Activated T-cell treated with anti-CD3 and anti-CD28 coated beads, Interleukin-2, amount 50 U/mL, for 48 hours (primary cell): ENCODE measurements around the gene RGS2.
A peak's percentile ranks its signal among the peaks of the same experiment; 100 is the strongest.

Source experiments
- DNase-seq, 2 experiments: peaks; one replicate each; pipeline ENCODE4 v3.0.0-alpha.2; 2020

Gene RGS2

DNA sequence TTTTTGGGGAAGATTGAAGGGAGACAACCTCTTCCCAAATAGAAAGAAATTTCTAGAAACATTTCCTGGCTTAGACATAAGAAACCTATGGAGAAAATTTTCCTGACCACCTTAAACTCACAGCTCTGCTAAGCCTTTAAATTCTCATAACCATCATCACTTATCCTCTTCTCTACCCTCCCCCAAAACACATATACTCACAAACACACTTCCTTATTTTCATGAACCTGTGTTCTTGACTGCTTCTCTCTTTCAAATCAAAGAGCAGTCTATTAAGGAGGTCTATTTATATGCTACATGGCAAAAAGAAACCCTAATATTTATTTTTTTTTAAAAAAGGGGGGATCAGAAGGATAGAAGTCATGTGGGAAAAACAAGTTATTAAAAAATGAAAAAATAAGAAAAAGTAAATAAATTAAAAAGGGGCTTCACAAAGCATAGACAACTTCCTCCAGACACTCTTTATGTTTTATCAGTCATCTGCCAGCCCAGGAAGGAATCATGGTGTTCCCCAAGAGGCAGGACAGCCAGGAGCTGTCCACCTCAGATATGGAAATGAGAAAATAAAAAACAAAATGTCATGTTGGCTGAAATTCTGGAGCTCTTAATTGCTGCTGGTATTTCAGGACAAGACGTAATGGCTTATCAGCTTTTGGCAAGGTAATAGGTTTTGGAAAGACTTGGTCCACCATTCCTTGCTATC lies 12.8 kb upstream of the RGS2 start:
- DNase-seq: no peak

DNA sequence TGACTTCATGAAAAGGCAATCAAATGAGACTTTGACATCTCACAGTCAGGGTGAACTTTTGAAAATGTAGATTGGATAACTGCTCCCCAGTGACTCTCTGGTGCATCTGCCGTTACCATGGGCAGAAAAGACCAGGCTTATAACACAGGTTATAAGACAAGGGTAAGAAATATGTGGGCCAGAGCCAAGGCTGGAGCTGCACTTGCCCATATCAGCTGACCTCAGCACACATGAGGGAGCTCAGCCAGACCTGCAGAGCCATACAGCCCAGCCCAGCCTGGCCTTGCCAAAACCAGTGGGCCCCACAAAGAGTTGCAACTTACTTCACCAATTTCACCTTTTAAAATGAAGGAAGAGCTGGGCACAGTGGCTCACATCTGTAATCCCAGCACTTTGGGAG lies 11.7 kb upstream of the RGS2 start:
- DNase-seq: no peak

DNA sequence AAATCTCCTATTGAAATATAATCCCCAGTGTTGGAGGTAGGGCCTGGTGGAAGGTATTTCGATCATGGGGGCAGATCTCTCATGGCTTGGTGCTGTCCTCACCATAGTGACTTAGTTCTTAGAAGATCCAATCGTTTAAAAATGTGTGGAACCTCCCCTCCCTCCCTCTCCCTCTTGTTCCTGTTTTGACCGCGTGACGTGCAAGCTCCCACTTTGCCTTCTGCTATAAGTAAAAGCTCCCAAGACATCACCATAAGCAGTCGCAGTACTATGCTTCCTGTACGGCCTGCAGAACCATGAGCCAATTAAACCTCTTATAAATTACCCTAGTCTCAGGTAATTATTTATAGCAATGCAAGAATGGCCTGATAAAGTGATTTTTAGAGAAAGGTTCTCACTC lies 10.9 kb upstream of the RGS2 start:
- no peak for DNase-seq

DNA sequence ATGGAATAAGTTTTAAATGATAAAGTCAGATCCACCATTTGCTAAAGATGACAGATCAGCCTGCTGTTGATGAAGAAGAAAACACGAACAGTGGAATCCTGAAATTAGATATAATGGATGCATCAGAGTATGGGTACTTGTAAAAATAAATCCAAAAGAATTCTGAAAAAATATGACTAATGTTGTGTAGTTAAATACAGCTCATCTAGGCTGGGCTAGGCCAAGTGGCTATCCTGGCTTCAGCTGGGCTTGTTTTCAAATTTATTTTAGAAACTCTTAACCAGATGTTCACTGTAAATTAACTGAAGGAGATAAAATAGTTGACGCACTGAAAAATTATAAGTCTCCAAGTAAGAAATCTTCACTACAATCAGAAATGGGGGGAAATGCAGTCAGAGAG lies 7.4 kb upstream of the RGS2 start:
- no peak for DNase-seq

DNA sequence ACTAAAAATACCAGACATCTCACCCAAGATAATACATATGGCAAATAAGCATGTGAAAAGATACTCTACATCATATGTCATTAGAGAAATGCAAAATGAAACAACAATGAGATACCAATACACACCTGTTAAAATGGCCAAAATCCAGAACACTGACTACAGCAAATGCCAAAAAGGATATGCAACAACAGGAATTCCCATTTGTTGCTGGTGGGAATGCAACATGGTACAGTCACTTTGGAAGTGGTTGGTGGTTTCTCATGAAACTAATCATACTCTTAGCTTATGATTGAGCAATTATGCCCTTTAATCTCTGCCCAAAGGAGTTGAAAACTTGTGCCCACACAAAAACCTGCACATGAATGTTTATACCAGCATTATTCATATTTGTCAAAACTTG lies 6.4 kb upstream of the RGS2 start:
- no peak for DNase-seq

DNA sequence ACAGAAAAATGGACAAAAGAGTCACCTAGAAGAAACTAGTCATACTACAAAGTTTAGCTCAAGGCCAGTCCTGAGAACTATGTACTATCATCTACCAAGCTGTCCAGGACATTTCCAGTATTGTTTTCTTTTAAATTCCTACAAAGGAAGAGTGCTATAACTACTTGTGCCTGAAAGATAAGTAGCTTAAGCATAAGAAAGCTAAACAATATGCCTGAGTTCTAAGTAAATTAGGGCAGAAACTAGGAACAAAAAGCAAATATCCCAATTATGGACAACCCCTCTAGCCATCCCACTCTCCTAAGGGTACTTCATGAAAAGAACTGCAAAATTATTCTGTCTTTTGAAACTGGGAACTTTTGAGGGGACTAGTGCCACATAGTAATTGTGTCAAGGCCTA lies 5.3 kb upstream of the RGS2 start:
- no peak for DNase-seq

DNA sequence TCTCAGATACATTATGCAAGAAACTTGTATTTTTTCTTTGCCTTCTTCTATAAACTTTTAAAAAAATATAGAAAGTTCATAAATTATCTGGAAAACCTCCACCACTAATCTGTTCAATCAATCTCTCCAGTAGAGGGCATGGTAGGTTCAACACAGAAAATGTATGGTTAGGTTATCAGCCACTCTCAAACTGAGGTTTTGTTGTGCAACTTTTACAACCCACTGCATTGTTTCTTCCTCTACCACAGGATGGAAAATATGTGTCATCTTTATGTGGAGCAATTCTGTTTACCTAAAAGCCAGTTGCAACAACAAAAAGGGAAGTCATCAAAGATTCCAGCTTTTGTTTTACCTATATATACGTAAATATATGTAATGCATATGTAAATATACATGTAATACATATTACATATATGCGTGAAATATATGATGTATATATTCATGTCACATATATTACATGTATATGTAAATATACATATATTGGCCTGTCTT lies 3.0 kb upstream of the RGS2 start:
- DNase-seq: no peak

DNA sequence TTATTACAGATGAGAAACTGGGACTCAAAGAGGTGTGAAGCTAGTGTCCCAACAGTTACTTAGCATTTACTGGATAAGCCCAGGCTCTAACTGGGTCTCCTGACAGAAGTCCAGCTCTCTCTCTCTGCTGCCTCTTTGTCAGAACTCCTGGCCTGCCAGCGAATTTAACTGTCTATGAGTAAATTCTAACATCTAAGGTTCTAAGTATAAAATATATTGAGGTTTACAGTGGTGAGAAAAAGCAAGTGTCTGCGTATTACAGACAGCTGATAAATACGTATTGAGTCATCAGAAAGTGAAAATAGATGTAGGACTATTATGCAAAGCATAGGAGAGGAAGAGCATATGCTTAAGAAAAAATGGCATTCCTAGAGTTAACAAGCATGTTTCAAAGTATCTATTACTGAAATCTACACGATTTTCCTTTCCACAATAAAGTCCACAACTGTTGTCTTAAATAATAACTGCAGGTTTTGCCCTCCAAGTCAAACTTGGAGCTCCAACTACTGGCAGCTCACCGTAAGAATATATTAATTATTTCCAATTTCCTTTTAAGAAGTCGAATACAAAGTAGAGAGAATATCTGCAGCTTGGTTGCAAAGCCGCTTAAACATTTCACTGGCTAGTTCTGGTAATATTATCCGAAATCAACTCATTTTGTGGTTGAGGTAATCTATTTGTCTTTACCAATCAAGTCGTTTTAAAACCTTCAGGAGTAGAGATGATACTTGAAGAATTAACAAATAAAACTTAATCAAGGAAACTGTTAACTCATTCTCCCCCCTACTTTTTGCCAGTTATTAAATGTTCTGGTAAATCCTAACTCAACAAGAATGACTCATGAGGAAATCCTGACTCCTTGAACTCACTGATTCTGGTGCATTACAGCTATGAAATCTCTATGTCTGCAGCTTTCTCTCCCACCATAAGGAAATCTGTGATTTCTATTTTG lies 1.4 kb upstream of the RGS2 start:
- peak; percentile 25 to 35 for DNase-seq

DNA sequence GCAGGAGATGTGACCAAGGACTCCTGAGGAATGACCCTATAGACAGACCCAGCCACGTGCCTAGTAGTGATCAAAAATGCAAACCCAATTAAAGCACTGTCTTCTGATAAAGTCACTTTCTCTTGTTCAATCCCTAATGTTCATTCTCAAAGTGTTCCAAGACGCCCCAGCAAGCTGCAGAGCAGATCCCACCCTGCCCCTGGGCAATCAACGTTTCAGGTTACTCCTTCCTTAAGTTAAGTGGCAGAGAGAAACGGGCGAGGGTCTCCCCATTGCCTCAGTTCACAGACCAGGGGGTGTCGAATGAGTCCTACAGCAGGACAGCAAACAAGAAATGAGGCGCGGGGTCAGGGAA lies 699 bp upstream of the RGS2 start:
- DNase-seq: no peak

DNA sequence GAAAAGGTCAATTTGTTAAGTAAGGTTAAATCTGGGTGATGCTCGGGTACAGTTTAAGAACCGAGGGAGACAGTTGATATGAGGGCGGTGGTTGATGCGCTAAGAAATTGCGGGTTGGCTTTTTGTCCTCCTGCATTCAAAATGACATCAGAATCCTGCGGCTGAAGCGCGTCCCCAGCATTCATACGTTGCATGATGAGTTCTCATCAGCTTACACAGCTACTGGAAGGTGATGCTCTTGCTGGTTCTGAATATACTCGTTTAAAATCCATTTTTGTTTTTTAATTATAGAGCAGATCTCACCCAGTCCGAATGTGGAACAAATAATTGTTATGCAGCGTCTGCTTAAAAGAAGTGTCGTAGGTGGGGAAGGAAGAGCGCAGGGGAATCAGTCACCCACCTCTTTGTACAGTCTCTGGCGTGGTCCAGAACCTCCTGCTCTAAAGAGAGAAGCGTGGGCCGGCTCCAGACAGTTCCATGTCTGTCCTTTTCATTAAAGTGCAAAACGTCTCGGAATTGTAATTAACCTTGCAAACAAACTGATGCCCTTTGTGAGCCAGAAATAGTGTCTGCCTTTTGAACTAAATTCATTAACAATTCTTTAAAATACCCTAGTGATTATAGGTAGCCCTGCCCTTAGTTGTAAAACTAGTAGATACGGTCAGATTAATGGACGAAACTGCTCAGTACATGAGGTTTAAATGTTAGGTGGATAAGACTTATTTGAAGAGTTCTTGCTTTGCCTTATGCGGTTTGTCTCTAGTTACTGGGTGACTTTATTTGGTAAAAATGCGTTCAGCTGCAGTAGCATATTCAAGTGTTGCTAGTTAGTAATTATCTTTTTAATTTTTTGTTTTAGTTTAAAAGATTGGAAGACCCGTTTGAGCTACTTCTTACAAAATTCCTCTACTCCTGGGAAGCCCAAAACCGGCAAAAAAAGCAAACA lies 741 bp downstream of the RGS2 start:
- DNase-seq: peak in 1 of 2 experiments; percentile 70

DNA sequence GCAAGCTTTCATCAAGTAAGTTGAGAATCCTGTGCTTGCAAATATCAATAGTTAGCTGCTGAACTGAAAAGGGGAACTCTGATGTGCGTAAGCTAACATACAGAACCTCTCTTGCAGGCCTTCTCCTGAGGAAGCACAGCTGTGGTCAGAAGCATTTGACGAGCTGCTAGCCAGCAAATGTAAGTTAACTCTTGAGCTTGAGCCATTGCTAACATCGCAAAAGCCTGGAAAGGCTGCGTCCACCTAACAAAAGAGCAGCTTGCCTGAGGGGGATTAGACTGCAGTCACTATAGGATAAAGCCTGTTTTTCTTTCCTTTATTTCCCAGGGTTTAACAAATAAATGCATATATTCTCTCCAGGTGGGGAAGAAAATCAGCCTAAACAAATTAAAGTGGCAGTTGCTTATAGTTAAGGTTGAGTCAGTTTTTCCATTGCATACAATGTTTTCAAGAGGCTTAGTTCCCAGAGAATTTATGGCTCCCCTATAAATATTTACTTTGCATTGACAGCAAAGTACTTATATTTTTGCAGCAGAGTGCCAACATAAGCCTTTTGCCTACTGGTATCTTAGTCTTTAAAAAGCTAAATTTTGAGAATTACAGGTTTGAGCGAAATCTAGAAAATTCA lies 1.5 kb downstream of the RGS2 start:
- no peak for DNase-seq

DNA sequence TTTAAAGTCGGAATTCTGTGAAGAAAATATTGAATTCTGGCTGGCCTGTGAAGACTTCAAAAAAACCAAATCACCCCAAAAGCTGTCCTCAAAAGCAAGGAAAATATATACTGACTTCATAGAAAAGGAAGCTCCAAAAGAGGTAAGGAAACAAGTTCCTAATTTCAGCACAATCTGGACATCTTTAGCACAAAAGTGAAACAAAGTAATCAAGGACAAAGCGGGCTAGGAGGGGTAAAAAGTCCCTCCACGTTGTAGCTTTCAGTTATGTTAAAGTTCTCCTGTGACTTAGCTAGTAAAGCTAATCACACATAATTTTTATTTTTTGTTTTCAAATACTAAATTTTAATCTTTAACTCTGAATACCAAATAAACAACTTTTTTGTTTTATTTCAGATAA lies 2.2 kb downstream of the RGS2 start:
- no peak for DNase-seq

DNA sequence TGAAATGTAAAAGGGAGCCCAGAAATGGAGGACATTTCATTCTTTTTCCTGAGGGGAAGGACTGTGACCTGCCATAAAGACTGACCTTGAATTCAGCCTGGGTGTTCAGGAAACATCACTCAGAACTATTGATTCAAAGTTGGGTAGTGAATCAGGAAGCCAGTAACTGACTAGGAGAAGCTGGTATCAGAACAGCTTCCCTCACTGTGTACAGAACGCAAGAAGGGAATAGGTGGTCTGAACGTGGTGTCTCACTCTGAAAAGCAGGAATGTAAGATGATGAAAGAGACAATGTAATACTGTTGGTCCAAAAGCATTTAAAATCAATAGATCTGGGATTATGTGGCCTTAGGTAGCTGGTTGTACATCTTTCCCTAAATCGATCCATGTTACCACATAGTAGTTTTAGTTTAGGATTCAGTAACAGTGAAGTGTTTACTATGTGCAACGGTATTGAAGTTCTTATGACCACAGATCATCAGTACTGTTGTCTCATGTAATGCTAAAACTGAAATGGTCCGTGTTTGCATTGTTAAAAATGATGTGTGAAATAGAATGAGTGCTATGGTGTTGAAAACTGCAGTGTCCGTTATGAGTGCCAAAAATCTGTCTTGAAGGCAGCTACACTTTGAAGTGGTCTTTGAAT lies 2.9 kb downstream of the RGS2 start:
- DNase-seq: no peak

DNA sequence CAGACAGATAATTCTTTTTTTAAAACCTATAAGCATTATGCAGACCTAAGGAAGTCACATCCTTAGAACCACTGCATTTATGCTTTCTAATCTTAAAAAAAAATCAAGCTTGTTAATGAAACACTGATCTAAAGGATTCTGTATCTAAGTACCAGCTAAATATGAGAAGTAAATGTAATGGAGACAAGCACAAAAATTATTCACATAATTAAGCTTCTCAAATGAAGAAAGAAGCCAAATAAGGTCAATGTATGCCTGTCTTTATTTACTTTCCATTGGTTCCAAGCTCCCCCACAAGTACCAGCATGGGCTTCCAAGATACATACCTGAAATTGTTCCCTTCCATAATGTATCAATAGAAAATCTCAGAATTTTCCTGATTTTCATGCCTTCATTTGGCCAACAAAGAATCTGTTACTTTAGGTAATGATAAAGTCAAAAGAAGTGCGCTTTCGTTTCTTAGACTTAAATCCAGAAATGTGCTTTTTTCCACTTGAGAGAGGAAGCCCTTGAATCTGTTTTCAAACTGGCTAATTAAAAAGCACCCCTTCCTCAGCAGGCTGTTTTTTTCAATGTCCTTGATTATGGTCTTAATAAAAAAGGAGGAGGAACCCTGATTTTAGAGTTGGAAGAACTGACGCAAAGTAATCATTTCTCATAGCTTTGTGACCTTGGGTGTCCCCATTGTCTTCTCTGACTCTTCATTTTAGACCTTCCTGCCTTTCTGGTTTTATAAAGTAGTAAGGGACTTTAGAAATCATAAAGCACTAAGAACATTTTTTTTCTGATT lies 3.8 kb downstream of the RGS2 start:
- DNase-seq: no peak

DNA sequence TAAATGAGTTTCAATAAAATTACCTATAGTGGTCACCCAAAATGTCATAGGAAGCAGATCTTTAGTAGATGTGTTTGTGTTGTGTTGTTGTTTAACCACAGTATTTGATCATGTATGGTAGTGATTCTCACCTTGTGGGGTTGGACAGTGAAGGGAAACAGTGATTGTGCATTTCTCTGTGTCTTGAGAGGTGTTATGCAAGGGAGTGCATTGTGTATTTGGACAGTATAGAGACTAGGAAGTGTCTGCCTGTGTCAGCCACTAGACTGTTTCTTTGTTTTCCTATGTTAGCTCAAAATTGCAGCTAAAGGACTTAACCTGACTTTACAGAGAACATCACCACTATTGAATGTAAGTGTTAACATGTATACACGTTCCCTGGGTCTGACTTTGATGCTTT lies 6.0 kb downstream of the RGS2 start:
- DNase-seq: no peak

DNA sequence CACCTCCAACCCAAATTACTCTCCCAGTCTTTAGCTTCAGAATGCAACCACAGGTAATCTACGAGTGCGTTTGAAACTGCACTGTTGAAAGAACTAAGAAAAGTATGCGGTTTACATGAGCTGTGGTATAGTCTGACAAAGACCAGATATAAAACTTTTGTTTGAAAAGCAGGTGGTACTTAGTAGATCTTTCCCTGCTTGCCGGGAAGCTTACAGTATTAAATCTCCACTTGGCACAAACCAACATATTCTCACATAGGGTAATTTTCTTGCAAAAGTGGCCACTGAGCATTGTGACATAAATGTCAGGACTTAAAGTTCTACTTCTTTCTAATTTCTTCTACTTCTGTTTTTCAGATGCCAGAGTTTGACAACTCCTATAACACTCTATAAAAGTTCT lies 8.4 kb downstream of the RGS2 start:
- DNase-seq: no peak

DNA sequence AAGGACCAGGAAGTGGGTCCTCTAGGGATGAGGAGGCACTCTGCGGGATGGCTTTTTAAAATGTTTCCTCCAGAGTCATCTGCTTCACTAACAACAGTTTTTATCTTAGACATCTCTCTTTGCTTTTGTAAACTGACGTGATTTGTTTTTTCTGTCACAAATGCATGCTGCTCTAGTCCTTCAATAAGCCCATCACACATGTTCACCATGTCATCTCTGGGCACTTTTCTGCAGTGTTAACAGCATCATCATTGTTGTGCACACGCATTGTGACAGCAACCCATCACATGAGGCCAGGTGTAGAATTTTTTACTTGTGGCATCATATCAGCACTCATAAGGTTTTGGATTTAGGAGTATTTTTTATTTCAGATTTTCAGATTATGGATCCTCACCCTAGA lies 12.5 kb downstream of the RGS2 start:
- no peak for DNase-seq

DNA sequence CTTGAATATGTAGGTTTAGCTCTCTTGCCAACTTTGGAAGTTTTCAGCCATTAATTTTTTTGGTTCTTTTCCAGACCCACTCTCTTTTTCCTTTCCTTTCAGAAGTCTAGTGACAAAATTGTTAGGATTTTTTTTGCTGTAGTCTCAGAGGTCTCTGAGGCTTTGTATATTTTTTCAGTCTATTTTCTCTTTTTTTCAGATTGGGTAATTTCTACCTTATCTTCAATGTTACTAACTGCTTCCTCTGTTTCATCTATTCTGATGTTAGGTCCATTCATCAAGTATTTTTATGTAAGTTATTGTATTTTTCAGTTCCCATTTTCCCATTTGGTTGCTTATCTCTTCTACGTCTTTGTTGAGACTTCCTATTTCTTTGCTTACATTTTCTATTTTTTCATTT lies 15.7 kb downstream of the RGS2 start:
- no peak for DNase-seq

DNA sequence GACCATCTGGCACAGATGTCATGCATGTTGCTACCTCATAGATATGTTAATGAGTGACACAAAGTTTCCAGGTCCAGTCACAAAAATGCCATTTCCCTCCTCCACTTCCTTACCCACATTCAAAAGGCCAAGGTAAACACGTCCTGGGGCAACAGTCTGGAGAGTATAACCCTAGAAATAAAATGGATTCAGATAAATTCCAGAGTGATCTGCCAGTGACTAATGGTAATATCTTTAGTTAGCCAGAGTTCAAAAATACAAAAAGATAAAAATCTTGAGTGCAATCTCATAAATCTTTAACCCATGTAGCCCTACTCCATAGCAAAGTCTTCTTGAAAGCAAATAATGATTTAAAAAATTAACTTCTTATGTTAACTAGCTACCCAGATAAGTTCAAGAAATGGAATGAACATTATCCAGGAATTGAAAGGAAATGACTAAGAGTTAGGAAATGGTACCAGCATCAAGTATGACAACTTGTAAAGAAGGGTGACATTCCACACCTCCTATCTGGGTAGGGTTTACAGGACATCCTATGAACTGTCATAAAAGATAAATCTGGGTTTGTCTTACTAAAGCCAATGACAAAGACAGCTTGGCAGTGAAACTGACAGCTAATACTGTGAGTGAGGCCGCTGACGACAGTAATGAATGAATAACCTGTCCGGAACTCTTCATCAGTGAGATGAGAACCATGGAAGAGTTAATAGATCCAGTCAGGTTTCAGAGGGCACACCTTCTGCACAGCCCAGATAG lies 18.1 kb downstream of the RGS2 start:
- DNase-seq: no peak

DNA sequence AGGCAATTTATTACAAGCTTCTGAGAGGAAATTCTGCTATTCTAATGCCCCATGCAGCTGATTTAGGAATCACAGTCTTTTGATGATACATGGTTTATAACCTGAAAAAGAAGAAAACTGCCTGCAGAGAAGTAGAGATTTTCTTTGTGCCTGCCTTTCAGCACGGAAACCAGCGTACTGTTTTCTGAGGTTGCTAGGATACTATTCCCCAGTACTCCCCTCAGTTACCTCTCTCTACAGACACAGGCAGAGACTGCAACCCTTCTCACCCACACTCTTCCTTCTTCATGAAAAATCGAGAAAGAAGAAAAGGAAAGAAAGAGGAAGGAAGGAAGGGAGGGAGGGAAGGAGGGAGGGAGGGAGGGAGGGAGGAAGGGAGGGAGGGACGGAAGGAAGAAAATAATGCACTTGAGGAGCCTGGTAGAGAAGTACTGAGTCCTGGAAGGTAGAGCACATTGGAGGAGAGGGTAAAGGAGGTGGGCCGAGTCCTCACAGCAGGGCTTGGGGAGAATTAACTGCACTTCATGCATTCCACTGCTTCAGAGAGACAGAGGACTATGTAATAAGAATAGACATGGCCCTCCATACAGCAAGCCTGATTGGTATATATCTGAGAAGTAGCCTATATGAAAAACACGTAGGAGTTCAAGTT lies 21.9 kb downstream of the RGS2 start:
- DNase-seq: no peak
